ENCODE measurements around the gene ATAD1. TPM values are rescaled to one million over a fixed set of nuclear protein-coding genes. Genes with fewer than 3 reads are reported as not detected.

ATAD1 gene
- total RNA-seq, 1 donor from 2014 or later: 71.0 TPM

- Histone ChIP-seq H3K4me1 (ENCODE audit: insufficient read depth, low read length) (no peaks in the 10 kb centered on the region), H3K79me2 (ENCODE audit: insufficient read depth, low read length) (no peaks in the 10 kb centered on the region), H2AFZ (ENCODE audit: low read depth, low read length) (no peak overlapping the region), H3K27me3 (ENCODE audit: insufficient read depth, low read length) (no peaks in the 10 kb centered on the region), H3K9me3 (ENCODE audit: insufficient read depth, low read depth, low read length) (no peaks in the 10 kb centered on the region), H4K20me1 (ENCODE audit: insufficient read depth, low read length) (no peaks in the 10 kb centered on the region), H3K27ac (ENCODE audit: low read depth, low read length) (no peak overlapping the region), H3K36me3 (ENCODE audit: insufficient read depth, low read length) (peaks cover 54% of the 10 kb centered on the region), H3K4me2 (ENCODE audit: low read length) (no peak overlapping the region), H3K4me3 (ENCODE audit: insufficient read depth, low read depth, low read length) (no peak overlapping the region), H3K9ac (ENCODE audit: low read length) (no peak overlapping the region)
- H3K27ac Mint-ChIP-seq (ENCODE audit: unreplicated experiment): no peak overlapping the region
- H3K9me3 Mint-ChIP-seq (ENCODE audit: unreplicated experiment): no peaks in the 10 kb centered on the region
- no peaks in the 10 kb centered on the region for H3K27me3 Mint-ChIP-seq (ENCODE audit: low read depth, unreplicated experiment)
- FAIRE-seq: no peak
- H3K4me3 Mint-ChIP-seq (ENCODE audit: unreplicated experiment): no peak overlapping the region
- no peaks in the 10 kb centered on the region for H3K4me1 Mint-ChIP-seq (ENCODE audit: low read depth, unreplicated experiment)
- DNase-seq (ENCODE audit: low read depth): no peak
- peaks cover 16% of the 10 kb centered on the region for H3K36me3 Mint-ChIP-seq (ENCODE audit: low read depth, unreplicated experiment)
- TF ChIP-seq EZH2 (IDR thresholded peaks at IDR 0.05; ENCODE audit: insufficient read depth, low read length) (no peak), CTCF (IDR thresholded peaks at IDR 0.05; ENCODE audit: insufficient read depth, low read depth, low read length) (no peak)
Measured at GRCh38 chr10:87713707-87714106, 104.3 kb downstream of the ATAD1 start.

DNA sequence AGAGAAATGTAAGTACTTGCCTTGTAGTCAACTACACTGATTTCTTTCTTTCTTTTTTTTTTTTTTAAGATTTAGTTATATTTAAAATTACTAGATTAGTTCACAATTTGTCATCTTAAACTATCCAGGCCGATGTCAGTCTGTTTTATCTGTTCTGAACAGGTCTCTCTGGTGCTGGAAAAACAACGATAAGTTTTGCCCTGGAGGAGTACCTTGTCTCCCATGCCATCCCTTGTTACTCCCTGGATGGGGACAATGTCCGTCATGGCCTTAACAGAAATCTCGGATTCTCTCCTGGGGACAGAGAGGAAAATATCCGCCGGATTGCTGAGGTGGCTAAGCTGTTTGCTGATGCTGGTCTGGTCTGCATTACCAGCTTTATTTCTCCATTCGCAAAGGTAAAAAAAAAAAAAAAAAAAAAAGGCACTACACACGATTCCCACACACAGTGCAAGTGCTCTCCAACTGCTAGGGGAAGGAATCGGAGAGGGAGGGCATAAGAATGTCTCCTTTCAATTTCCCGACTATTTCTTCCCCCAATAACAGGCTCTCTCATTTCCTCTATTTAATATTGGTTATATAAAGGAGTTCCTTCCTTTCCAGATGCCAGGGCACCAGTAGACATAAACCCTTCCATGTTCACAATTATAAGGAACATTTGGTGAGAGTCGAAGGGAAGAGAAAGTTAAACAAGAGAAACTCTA, 105.0 kb downstream of the ATAD1 start:
- FAIRE-seq (no peak), DNase-seq (ENCODE audit: low read depth) (no peak)
- Histone ChIP-seq H3K36me3 (ENCODE audit: insufficient read depth, low read length) (peaks cover 52% of the 10 kb centered on the region), H3K4me3 (ENCODE audit: insufficient read depth, low read depth, low read length) (no peak overlapping the region), H3K27me3 (ENCODE audit: insufficient read depth, low read length) (no peaks in the 10 kb centered on the region), H4K20me1 (ENCODE audit: insufficient read depth, low read length) (peaks cover 3% of the 10 kb centered on the region), H3K4me2 (ENCODE audit: low read length) (no peak overlapping the region), H3K9ac (ENCODE audit: low read length) (no peak overlapping the region), H2AFZ (ENCODE audit: low read depth, low read length) (no peak overlapping the region), H3K4me1 (ENCODE audit: insufficient read depth, low read length) (no peaks in the 10 kb centered on the region), H3K9me3 (ENCODE audit: insufficient read depth, low read depth, low read length) (no peaks in the 10 kb centered on the region), H3K79me2 (ENCODE audit: insufficient read depth, low read length) (no peaks in the 10 kb centered on the region), H3K27ac (ENCODE audit: low read depth, low read length) (no peak overlapping the region)
- Mint-ChIP-seq H3K9me3 (ENCODE audit: unreplicated experiment) (no peaks in the 10 kb centered on the region), H3K27me3 (ENCODE audit: low read depth, unreplicated experiment) (no peaks in the 10 kb centered on the region), H3K27ac (ENCODE audit: unreplicated experiment) (no peak overlapping the region), H3K4me3 (ENCODE audit: unreplicated experiment) (no peak overlapping the region), H3K36me3 (ENCODE audit: low read depth, unreplicated experiment) (peaks cover 16% of the 10 kb centered on the region), H3K4me1 (ENCODE audit: low read depth, unreplicated experiment) (no peaks in the 10 kb centered on the region)
- TF ChIP-seq EZH2 (IDR thresholded peaks at IDR 0.05; ENCODE audit: insufficient read depth, low read length): no peak
- TF ChIP-seq CTCF (IDR thresholded peaks at IDR 0.05; ENCODE audit: insufficient read depth, low read depth, low read length): no peak

- no peak for FAIRE-seq
- H3K4me3 Mint-ChIP-seq (ENCODE audit: unreplicated experiment): no peak overlapping the region
- Histone ChIP-seq H3K4me3 (ENCODE audit: insufficient read depth, low read depth, low read length) (no peak overlapping the region), H3K9ac (ENCODE audit: low read length) (no peak overlapping the region), H2AFZ (ENCODE audit: low read depth, low read length) (no peak overlapping the region), H3K27ac (ENCODE audit: low read depth, low read length) (no peak overlapping the region), H3K4me2 (ENCODE audit: low read length) (no peak overlapping the region), H3K36me3 (ENCODE audit: insufficient read depth, low read length) (peaks cover 17% of the 10 kb centered on the region), H3K79me2 (ENCODE audit: insufficient read depth, low read length) (peaks cover 3% of the 10 kb centered on the region), H3K27me3 (ENCODE audit: insufficient read depth, low read length) (no peaks in the 10 kb centered on the region), H3K9me3 (ENCODE audit: insufficient read depth, low read depth, low read length) (no peaks in the 10 kb centered on the region), H4K20me1 (ENCODE audit: insufficient read depth, low read length) (peaks cover 17% of the 10 kb centered on the region), H3K4me1 (ENCODE audit: insufficient read depth, low read length) (peaks cover 3% of the 10 kb centered on the region)
- peaks cover 2% of the 10 kb centered on the region for H3K36me3 Mint-ChIP-seq (ENCODE audit: low read depth, unreplicated experiment)
- no peaks in the 10 kb centered on the region for H3K27me3 Mint-ChIP-seq (ENCODE audit: low read depth, unreplicated experiment)
- TF ChIP-seq CTCF (IDR thresholded peaks at IDR 0.05; ENCODE audit: insufficient read depth, low read depth, low read length): no peak
- TF ChIP-seq EZH2 (IDR thresholded peaks at IDR 0.05; ENCODE audit: insufficient read depth, low read length): no peak
- no peaks in the 10 kb centered on the region for H3K4me1 Mint-ChIP-seq (ENCODE audit: low read depth, unreplicated experiment)
- DNase-seq (ENCODE audit: low read depth): no peak
- no peaks in the 10 kb centered on the region for H3K9me3 Mint-ChIP-seq (ENCODE audit: unreplicated experiment)
- H3K27ac Mint-ChIP-seq (ENCODE audit: unreplicated experiment): no peak overlapping the region
Measured at GRCh38 chr10:87707254-87707653, 110.8 kb downstream of the ATAD1 start.

All from astrocyte (in vitro differentiated cells and primary cell).